Spleen (tissue), 11 donors: ENCODE data around the gene CSF2. TPM values are rescaled to one million over a fixed set of nuclear protein-coding genes. Genes with fewer than 3 reads are reported as not detected.

Experiments used
- DNase-seq: peaks from one replicate; pipeline ENCODE4 v3.0.0-alpha.2; 2020
- H3K27ac ChIP-seq, 8 donors: fragments of 200-600 bp; sonication (generic) in 7 of 8; 1 replicate in 4 of 8; 2 replicates in 4 of 8; pipeline versions ENCODE4 v1.5.0 to v1.8.0; 2016 to 2021; ENCODE audit warnings: inconsistent platforms in 4 of 8, mild to moderate bottlenecking in 4 of 8, moderate library complexity in 1 of 8
- H3K27me3 ChIP-seq, 7 donors: fragments of 200-600 bp; sonication (generic) in 6 of 7; replicated peaks in 1 of 7; 1 replicate in 4 of 7; 2 replicates in 3 of 7; pipeline versions ENCODE4 v1.5.0 to v1.8.0; 2016 to 2021; ENCODE audit warnings: inconsistent platforms in 3 of 7, mild to moderate bottlenecking in 1 of 7
- H3K36me3 ChIP-seq, 6 donors: fragments of 200-600 bp; sonication (generic) in 5 of 6; 1 replicate in 4 of 6; 2 replicates in 2 of 6; pipeline versions ENCODE4 v1.5.0 to v1.8.0; 2016 to 2021; ENCODE audit warnings: inconsistent platforms in 2 of 6
- H3K4me1 ChIP-seq, 6 donors: fragments of 200-600 bp; sonication (generic) in 5 of 6; 1 replicate in 3 of 6; 2 replicates in 3 of 6; pipeline versions ENCODE4 v1.5.0 to v1.8.0; 2016 to 2021; ENCODE audit warnings: inconsistent platforms in 3 of 6
- H3K4me3 ChIP-seq, 8 donors: fragments of 200-600 bp; sonication (generic) in 7 of 8; 1 replicate in 4 of 8; 2 replicates in 4 of 8; pipeline versions ENCODE4 v1.5.0 to v1.8.0; 2016 to 2021; ENCODE audit warnings: inconsistent platforms in 4 of 8, mild to moderate bottlenecking in 4 of 8, moderate library complexity in 2 of 8
- H3K9me3 ChIP-seq, 8 donors: fragments of 200-600 bp; sonication (generic) in 7 of 8; 1 replicate in 4 of 8; 2 replicates in 4 of 8; pipeline versions ENCODE4 v1.5.0 to v1.8.0; 2016 to 2021; ENCODE audit warnings: inconsistent platforms in 4 of 8
- CTCF ChIP-seq, 11 experiments: fragments of 200-600 bp in 7 of 11; fragments of 450-650 bp in 4 of 11; sonication (generic) in 4 of 11; IDR thresholded peaks in 8 of 11; conservative IDR thresholded peaks in 3 of 11; 1 replicate in 7 of 11; 2 replicates in 4 of 11; pipeline versions ENCODE4 v1.4.0 to v1.8.0; 2016 to 2021; ENCODE audit warnings: antibody characterized with exemption in 11 of 11, inconsistent platforms in 4 of 11, mild to moderate bottlenecking in 1 of 11
- POLR2A ChIP-seq, 3 donors: fragments of 450-650 bp; IDR thresholded peaks; one replicate each; pipeline ENCODE4 v1.5.1; 2017; ENCODE audit warnings: antibody characterized with exemption in 3 of 3, mild to moderate bottlenecking in 1 of 3
- POLR2AphosphoS5 ChIP-seq, 3 donors: sonication (generic); formaldehyde crosslinking; IDR thresholded peaks; one replicate each; pipeline ENCODE4 v1.5.1; 2017; ENCODE audit warnings: antibody characterized with exemption in 3 of 3
- WGBS, 5 donors: extraction: QIAGEN DNeasy Blood & Tissue Kit in 3 of 5; methylation state at CpG; one replicate each; pipeline versions ENCODE4 v1.1.5 to v1.1.7; 2013 to 2018; 5-methylcytosine and 5-hydroxymethylcytosine counted together
- intact Hi-C: fragments of 100-400 bp; cut with DNase I; formaldehyde crosslinking; loops from one replicate; pipeline ENCODE4 v1.15.0; 2023; ENCODE audit warnings: low total_unique reads
- polyA plus RNA-seq, 3 donors: library from polyadenylated mRNA; stranded (reverse); fragments of 200-250 nt; gene quantifications; one replicate each; pipeline ENCODE4 v1.2.1, GENCODE V29; 2013
- total RNA-seq, 7 donors: library from RNA; depleted of rRNA in 3 of 7; stranded (reverse); fragments of >200 nt in 3 of 7; fragmentation: NEBNext Ultra II Directional in 4 of 7; extraction: Animal tissue kit (Norgen Biotek cat#: 25700) in 4 of 7; gene quantifications; one replicate each; pipeline versions ENCODE4 v1.1.0 to v1.2.1, GENCODE V29; 2016 to 2021
- donor health status: healthy with polysubstance abuse.
- donor health status: DM: no; HTN: no; CAD: no; lungs with moderate emphysema.
- donor health status: DM: no; HTN: no; CAD: no.
- donor health status: Bipolar disorder and iron deficiency.
- donor health status: healthy.
- donor health status: DM: no; HTN: no; CAD: no.
- donor health status: DM: yes; HTN: yes; CAD: no.

Gene CSF2
- total and polyA plus RNA-seq, 10 donors: not detected

GRCh38 chr5:132026516-132027008 lies 47.0 kb upstream of the CSF2 start:
- H3K4me1 ChIP-seq: peaks cover 0 to 13% (median 4%) of the 10 kb centered on the region in 6 donors
- H3K36me3 ChIP-seq: no peaks in the 10 kb centered on the region
- H3K4me3 ChIP-seq: no peak overlapping the region
- H3K27me3 ChIP-seq: peaks cover 0 to 5% (median 0%) of the 10 kb centered on the region in 7 donors
- H3K27ac ChIP-seq: no peak overlapping the region
- 53 to 86% (median 61%) methylated on average over 5 of the region's 5 CpGs for WGBS, 5 donors
- DNase-seq: peak; percentile 77
- H3K9me3 ChIP-seq: no peaks in the 10 kb centered on the region
- intact Hi-C loops: no loop called here
- TF ChIP-seq POLR2A (IDR thresholded peaks at IDR 0.05) (no peak), POLR2AphosphoS5 (IDR thresholded peaks at IDR 0.05) (no peak), CTCF (IDR thresholded peaks at IDR 0.05 in 8 of 11, conservative IDR thresholded peaks at IDR 0.05 in 3 of 11) (no peak)

- Histone ChIP-seq H3K4me1 (peaks cover 0 to 13% (median 4%) of the 10 kb centered on the region in 6 donors), H3K9me3 (no peaks in the 10 kb centered on the region), H3K27ac (no peak overlapping the region), H3K4me3 (no peak overlapping the region), H3K27me3 (peaks cover 0 to 5% (median 0%) of the 10 kb centered on the region in 7 donors), H3K36me3 (no peaks in the 10 kb centered on the region)
- DNase-seq: no peak
- TF ChIP-seq POLR2AphosphoS5 (IDR thresholded peaks at IDR 0.05) (no peak), CTCF (IDR thresholded peaks at IDR 0.05 in 8 of 11, conservative IDR thresholded peaks at IDR 0.05 in 3 of 11) (no peak), POLR2A (IDR thresholded peaks at IDR 0.05) (no peak)
- intact Hi-C loops: no loop called here
- 75 to 91% (median 81%) methylated on average over 2 of the region's 2 CpGs; no CpG with 5 or more reads in 1 of the 5 donors for WGBS, 5 donors
Measured at GRCh38 chr5:132027027-132027426, 46.6 kb upstream of the CSF2 start.

DNA sequence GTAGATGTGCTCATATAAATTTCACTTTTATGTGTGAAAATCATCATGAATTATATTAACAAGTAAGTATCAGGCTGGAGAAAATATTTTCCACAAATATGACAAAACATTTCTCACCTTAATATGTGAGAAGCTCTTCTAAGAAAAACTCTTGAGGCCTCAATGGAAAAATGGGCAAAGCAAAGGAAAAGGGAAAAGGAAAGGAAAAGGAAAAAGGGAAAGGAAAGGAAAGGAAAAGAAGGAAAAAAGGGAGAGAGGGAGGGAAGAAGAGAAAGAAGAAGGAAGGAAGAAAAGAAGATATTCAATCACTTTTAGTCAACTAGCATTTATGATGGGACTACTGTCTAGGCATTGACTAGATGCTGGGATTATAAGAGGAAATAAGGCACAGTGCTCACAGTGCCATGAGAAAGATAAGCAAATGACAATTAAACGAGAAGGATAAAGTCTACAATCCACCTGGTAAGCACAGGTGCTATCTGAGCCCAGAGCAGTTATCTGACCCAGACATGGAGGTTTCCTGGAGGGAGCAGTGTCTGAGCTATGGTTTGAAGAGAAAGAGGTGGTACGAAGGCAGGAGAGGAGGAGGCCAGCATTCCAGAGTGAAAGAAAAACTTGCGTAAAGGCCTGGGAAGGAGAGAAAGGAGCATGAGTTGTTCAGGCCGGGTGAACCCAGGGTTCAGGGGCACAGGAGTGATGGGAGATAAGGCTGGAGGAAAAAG lies 43.8 kb upstream of the CSF2 start:
- no peak overlapping the region for H3K27ac ChIP-seq
- H3K36me3 ChIP-seq: no peaks in the 10 kb centered on the region
- DNase-seq: no peak
- H3K4me3 ChIP-seq: no peak overlapping the region
- H3K27me3 ChIP-seq: peaks cover 0 to 5% (median 0%) of the 10 kb centered on the region in 7 donors
- TF ChIP-seq POLR2A (IDR thresholded peaks at IDR 0.05) (no peak), POLR2AphosphoS5 (IDR thresholded peaks at IDR 0.05) (no peak), CTCF (IDR thresholded peaks at IDR 0.05 in 8 of 11, conservative IDR thresholded peaks at IDR 0.05 in 3 of 11) (no peak)
- 79 to 92% (median 85%) methylated on average over 4 of the region's 4 CpGs for WGBS, 5 donors
- intact Hi-C loops: no loop called here
- H3K4me1 ChIP-seq: peaks cover 0 to 13% (median 4%) of the 10 kb centered on the region in 6 donors
- peaks cover 0 to 17% (median 11%) of the 10 kb centered on the region in 8 donors for H3K9me3 ChIP-seq

- TF ChIP-seq CTCF (IDR thresholded peaks at IDR 0.05 in 8 of 11, conservative IDR thresholded peaks at IDR 0.05 in 3 of 11): no peak
- peaks cover 0 to 13% (median 4%) of the 10 kb centered on the region in 6 donors for H3K4me1 ChIP-seq
- H3K27me3 ChIP-seq: peaks cover 0 to 5% (median 0%) of the 10 kb centered on the region in 7 donors
- DNase-seq: no peak
- no peak overlapping the region for H3K27ac ChIP-seq
- H3K36me3 ChIP-seq: no peaks in the 10 kb centered on the region
- H3K9me3 ChIP-seq: peaks cover 0 to 17% (median 11%) of the 10 kb centered on the region in 8 donors
- WGBS, 5 donors: 90 to 98% (median 96%) methylated on average over 2 of the region's 2 CpGs
- H3K4me3 ChIP-seq: no peak overlapping the region
- intact Hi-C loops: no loop called here
Measured at GRCh38 chr5:132030610-132031009, 43.0 kb upstream of the CSF2 start.
